ENCODE results near the gene SELENOH.

Gene SELENOH

DNA sequence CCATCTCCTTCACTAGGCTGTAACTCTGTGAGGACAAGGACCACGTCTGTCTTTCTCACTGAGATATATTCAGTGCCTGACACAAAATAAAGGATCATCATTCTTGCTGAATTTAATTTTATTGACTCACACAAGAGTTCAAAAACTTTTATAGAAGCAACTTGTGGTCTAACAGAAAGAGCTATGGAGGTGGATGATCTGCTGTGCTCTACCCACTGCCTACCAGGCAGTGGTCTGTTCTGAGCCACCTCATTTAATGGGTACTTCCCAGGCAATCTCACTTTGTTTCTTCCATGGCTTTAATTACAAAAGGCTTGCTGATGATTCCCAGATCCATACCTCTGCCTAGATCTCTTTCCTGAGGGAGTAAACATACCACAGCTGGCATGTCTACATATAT, 5.6 kb downstream of the SELENOH start:
- no peak for DNase-seq (ENCODE audit: low read depth in 2 of 2)

DNA sequence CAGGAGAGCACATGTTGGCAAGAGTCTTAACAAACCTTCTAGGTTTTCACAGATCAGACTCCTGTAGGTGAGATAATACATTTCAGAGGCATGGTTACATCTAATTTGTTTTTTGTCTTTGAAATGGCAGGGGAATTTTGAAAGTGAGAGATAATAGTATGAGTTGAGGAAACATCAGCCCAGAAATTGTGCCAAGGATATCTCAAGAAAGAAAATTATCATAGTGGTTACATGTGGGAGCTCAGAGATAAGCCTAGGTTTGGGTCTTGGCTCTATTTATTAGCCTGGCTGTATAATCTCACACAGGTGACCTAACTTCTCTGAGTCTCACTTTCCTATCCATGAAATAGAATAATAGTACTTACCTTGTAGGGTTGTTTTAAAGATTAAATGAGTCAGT, 9.9 kb downstream of the SELENOH start:
- no peak for DNase-seq (ENCODE audit: low read depth in 2 of 2)

DNA sequence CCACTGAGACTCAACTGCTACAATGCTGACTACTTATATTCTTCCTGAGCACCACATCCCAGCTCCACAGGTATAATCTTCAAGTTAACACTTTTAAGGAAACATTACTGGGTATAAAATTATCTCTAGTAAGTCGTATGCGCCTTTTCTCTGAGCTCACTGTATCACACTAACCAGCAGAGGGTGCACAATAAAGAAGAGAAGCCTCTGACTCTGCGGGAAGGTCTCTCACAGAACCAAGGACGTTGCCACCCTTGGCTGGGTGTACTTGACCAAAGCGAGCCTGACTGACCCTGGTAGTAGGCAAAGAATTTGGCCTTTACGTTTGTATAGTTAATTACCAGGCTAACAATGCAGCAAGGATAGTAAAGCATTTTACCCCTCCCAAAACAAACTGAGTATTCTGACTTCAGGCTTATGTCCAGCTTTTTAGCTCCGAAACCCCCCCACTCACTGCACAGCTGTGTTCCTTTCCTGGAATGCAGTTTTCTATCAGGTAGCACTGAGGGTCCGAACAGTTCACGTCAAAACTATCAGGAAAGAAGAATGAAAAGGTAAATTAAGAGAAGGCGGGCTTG, 10.5 kb downstream of the SELENOH start, which contains the start of gene BTBD18:
Gene BTBD18, minus strand, starts transcription at position 144 of the 578 bp plus-strand sequence. CDS start 631 bp downstream, outside the sequence.
- DNase-seq (ENCODE audit: low read depth in 2 of 2), result no peak

DNA sequence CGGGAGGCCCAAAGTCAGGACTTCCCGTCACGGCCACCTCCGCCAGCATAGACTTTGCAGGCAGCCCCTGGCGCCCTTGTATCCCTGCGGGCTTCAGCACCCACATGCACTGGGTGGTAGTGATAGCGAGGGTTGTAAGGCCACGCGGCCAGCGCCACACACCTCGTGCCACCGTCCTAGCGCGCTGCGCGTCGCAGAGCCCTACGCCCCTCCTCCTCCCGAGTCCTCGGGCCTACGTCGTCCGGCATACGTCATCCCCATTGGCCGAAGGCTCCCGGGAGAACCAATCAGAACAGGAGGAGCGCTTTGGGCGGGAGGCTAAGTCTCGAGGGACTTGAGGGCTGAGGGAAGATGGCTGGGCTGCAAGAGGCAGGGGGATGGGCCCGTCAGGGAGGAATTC, 11.7 kb downstream of the SELENOH start:
- no peak for DNase-seq (ENCODE audit: low read depth in 2 of 2)

- no peak for DNase-seq (ENCODE audit: low read depth in 2 of 2)
These were observed 16.9 kb downstream of the SELENOH start for GRCh38 chr11:57758174-57758573.

DNA sequence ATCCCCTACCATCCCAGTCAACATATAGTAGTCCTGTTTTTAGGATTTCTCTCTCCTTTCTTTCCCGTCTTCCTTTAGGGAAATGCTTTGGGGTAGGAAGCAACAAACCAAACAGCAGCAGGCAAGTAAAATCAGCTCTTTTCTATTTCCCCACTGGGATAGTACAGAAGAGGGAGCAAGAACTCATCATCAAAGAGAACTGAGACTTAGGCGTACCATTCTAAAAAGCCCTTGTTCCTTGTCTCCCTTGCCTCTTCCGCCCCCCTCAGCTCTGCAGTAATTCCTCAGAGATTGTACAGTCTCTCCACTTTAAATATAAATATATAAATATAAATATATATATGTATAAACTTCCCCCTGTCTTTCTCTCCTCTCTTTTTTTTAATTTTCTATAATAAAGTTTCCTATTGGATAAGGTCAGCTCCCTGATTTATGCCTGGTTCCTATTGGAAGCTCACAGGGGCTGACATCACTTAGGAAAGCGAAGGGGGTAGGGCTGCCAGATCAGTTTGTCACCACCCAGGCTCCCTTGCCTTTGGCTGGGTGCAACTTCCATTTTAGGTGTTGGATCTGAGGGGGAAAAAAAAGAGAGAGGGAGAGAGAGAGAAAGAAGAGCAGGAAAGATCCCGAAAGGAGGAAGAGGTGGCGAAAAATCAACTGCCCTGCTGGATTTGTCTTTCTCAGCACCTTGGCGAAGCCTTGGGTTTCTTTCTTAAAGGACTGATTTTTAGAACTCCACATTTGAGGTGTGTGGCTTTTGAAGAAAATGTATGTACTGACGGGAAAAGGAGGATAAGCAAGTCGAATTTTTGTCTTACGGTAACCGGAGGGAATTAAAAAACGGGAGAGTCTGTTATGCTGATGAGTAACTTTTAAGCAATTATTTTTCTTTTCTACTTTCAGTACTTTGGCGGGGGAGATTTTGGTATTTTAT, 20.3 kb downstream of the SELENOH start, which contains the start of gene CTNND1:
Gene CTNND1, plus strand, starts transcription at position 502 of the 934 bp plus-strand sequence. CDS start 29,677 bp downstream, outside the sequence.
- no peak for DNase-seq (ENCODE audit: low read depth in 2 of 2)

- no peak for DNase-seq (ENCODE audit: low read depth in 2 of 2)
These were observed 21.1 kb downstream of the SELENOH start for GRCh38 chr11:57762235-57762861.

DNA sequence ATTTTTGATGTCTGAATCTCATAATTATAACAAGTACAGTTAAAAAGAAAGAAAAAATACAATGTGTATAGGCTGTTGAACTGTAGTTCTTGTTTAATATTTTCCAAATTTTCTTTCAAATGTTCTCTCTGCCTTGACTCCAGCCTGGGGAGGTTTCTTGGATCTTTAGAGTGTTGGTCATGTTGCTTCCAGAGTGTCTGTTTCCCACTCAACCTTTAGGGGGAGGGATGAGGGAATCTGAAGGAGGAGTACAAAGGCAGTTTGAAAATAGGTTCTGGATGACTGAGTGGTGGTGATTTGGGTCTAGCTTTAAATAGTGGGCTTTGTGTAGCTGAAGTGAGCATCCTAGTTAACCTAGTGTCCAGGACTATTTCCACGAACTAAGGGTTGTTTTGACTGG, 22.3 kb downstream of the SELENOH start:
- DNase-seq (ENCODE audit: low read depth in 2 of 2), result no peak

GRCh38 chr11:57764021-57764420, 22.7 kb downstream of the SELENOH start:
- DNase-seq (ENCODE audit: low read depth in 2 of 2), result no peak

DNA sequence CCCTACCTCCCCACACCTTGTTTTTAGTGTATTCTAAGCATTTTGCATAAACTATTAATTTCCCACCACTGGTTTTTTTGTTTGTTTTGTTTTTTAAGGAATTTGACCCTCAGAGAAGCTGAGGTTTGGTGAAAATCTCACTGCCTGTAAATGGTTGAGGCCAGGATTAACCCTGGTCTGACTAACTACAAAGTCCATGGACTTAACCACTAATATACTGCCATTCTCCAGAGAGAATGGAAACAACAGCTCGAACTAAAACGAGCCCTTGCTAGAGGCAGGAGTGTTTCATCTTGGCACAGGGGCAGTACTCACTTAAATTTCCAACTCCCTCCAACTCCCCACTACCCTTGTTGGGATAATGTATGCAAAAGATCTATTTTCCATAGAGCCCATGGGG, 23.3 kb downstream of the SELENOH start:
- no peak for DNase-seq (ENCODE audit: low read depth in 2 of 2)

DNA sequence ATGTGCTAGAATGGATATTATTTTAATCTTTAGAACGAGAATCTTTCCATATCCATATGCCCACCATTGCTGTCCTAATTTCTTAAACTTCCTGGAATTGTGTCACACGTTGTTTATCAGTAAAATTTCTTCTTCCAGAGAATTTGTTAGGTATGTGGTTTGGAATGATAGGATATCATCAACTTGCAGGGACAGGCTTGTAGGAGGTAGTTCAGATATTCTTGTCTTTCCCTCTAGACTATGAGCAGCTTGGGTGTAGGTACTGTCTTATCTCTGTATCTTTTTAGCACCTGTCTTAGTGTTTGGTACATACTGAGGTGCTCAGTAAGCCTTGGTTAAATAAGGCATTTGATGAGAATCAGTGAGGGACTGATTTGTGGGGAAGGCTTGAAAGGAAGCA, 23.7 kb downstream of the SELENOH start:
- no peak for DNase-seq (ENCODE audit: low read depth in 2 of 2)

DNA sequence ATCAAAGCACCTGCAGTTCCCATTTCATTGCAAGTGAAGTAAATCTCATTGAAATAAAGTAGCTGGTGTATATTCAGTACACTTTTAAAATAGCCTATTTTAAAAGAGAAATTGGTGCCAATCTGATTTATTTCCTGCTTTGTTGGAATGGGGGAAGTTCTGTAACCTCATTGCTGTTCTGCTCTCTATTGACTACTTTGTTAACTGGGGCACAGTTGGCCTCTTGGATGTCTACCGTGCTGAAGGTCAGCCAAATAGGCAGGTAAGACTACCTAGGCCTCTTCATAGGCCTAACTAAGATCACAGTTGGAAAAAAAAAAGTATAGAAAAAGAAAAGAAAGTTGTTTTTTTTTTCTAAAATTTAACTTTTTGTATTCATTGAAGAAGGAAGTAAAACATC, 29.5 kb downstream of the SELENOH start:
- no peak for DNase-seq (ENCODE audit: low read depth in 2 of 2)

DNA sequence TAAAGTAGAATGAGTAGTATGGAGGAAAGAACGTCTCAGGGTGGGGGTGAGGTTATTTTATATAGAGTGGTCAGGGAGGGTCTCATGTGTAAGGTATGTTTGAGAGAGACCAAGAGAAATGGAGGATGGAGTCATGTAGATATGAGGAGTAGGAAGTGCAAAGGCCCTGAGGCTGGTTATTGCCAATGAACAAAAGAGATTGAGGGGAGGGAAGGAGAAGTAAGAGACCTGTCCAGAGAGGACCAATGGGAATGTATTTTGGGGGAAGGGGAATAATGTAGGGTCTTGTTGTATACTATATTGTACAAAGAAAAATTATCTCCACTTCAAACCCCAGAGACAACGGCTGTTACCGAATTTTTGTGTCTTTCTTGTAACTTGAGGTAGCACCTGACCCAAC, 30.1 kb downstream of the SELENOH start:
- DNase-seq (ENCODE audit: low read depth in 2 of 2), result no peak

- DNase-seq (ENCODE audit: low read depth in 2 of 2), result no peak
These were observed 31.3 kb downstream of the SELENOH start for GRCh38 chr11:57772562-57772961.

DNA sequence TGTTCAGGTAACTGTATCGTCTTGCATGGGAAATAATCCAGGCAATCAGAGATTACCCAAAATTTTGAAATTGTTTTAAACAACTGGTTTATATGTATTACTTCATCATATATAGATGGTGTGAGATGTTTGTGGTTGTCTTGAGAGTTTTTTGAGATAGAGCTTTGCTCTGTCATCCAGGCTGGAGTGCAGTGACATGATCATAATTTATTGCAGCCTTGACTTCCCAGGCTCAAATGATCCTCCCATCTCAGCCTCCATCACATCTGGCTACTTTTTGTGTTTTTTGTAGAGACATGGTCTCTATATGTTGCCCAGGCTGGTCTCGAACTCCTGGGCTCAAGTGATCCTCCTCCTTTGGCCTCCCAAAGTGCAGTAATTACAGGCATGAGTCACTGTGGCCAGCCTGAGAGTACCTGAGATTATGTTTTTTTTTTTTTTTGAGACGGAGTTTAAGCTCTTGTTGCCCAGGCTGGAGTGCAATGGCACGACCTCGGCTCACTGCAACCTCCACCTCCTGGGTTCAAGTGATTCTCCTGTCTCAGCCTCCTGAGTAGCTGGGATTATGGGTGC, 31.8 kb downstream of the SELENOH start:
- no peak for DNase-seq (ENCODE audit: low read depth in 2 of 2)

- DNase-seq (ENCODE audit: low read depth in 2 of 2), result no peak
These were observed 34.2 kb downstream of the SELENOH start for GRCh38 chr11:57775491-57775890.

DNA sequence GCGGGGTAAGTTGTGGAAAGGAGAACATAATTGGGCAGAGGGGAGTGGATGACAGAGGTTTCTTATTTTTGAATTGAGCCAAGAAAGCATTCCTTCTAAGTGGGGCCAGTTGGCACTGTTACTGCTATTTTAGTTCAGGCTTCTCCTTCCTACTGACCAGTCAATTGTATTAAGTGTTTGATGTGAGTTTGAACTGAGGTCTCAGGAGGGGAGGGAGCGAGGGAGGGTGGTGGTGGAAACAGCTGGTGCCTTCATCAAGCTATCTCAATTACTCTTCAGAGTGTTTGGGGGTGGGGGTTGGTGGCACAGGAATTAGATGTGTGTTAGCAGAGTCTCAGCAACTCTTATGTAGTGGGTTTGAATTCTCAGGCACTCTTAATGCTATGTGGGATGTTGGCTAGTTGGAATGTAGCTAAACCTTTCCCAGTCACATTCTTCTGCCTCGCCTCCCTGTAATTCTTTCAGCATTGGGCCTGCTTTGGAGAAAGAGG, 34.8 kb downstream of the SELENOH start:
- no peak for DNase-seq (ENCODE audit: low read depth in 2 of 2)

- DNase-seq (ENCODE audit: low read depth in 2 of 2), result no peak
These were observed 35.4 kb downstream of the SELENOH start for GRCh38 chr11:57776577-57777210.

GRCh38 chr11:57777969-57778317, 36.7 kb downstream of the SELENOH start:
- no peak for DNase-seq (ENCODE audit: low read depth in 2 of 2)

- no peak for DNase-seq (ENCODE audit: low read depth in 2 of 2)
These were observed 37.2 kb downstream of the SELENOH start for GRCh38 chr11:57778318-57779037.

DNA sequence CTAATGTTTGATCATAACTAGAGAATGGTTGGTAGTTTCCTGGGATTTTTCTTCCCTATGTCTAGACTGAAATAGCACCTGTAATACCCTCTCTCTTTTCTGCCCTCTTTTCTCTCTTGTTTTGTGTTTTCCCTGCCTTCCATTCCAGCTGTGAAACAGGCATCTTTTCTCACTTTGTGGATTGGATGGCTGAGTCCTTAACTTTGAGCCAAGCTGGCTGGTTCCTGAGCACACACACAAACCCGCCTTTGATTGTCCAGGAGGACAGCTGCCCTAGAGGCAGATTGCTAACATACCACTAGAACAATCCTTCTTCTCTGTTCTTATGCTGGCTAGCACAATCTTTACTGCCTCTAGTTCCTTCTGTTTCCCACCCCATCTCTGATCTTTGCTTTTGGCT, 38.0 kb downstream of the SELENOH start:
- no peak for DNase-seq (ENCODE audit: low read depth in 2 of 2)
